HEK293 (cell line): Measurements from ENCODE around the gene WWOX.
A peak's percentile ranks its signal among the peaks of the same experiment; 100 is the strongest.

ENCODE experiments used
- CTCF ChIA-PET: fragments of 350-600 bp; formaldehyde crosslinking; extraction: SDS; loops from one replicate; lab custom pipeline; 2021; ENCODE audit warnings: antibody characterized with exemption; lab: Yijun Ruan, JAX
- POLR2A ChIA-PET: fragments of 300-600 bp; formaldehyde crosslinking; extraction: SDS; loops from one replicate; lab custom pipeline; 2020; ENCODE audit warnings: antibody characterized with exemption, inconsistent platforms; lab: Yijun Ruan, JAX
- H3K27ac ChIP-seq: fragments of 200-500 bp; sonication (Bioruptor generic); 2 replicates; pipeline ENCODE4 v1.5.1; 2014; ENCODE audit warnings: low read depth, low read length, control low read depth, inconsistent platforms; ENCODE audit errors: extremely low read depth
- H3K36me3 ChIP-seq, 2 experiments: fragments of 200-500 bp in 1 of 2; sonication (Bioruptor generic) in 1 of 2; 1 replicate in 1 of 2; 2 replicates in 1 of 2; pipeline ENCODE4 v1.5.1; 2014 to 2017; ENCODE audit warnings: inconsistent platforms in 2 of 2, low read length in 2 of 2; ENCODE audit not compliant: control insufficient read depth in 2 of 2, insufficient read depth in 1 of 2
- H3K4me1 ChIP-seq: fragments of 200-500 bp; sonication (Bioruptor generic); 2 replicates; pipeline ENCODE4 v1.5.1; 2014; ENCODE audit warnings: mild to moderate bottlenecking, low read length, inconsistent platforms; ENCODE audit not compliant: control insufficient read depth, insufficient read depth
- H3K4me3 ChIP-seq: 2 replicates; pipeline ENCODE4 v1.5.1; 2011; ENCODE audit warnings: low read depth, mild to moderate bottlenecking, control low read depth, low read length, moderate library complexity
- H3K9me3 ChIP-seq: fragments of 200-500 bp; sonication (Bioruptor generic); 2 replicates; pipeline ENCODE4 v1.5.1; 2014; ENCODE audit warnings: low read depth, low read length, inconsistent platforms; ENCODE audit not compliant: control insufficient read depth, insufficient read depth
- GFI1B ChIP-seq: fragments of 450-650 bp; formaldehyde crosslinking; IDR thresholded peaks from 2 replicates; pipeline ENCODE4 v1.5.1; 2016; ENCODE audit warnings: missing biosample characterization, missing genetic modification characterization
- TCF7L2 ChIP-seq: IDR thresholded peaks from 2 replicates; pipeline ENCODE4 v1.6.1; 2011; ENCODE audit warnings: low read depth, mild to moderate bottlenecking, inconsistent platforms, low read length, moderate library complexity, borderline replicate concordance
- ZNF121 ChIP-seq: fragments of 450-650 bp; formaldehyde crosslinking; IDR thresholded peaks from 2 replicates; pipeline ENCODE4 v1.5.1; 2016; ENCODE audit warnings: missing biosample characterization, missing genetic modification characterization
- ZNF214 ChIP-seq: fragments of 450-650 bp; formaldehyde crosslinking; IDR thresholded peaks from 2 replicates; pipeline ENCODE4 v1.5.1; 2017; ENCODE audit warnings: missing biosample characterization, mild to moderate bottlenecking, missing genetic modification characterization, borderline replicate concordance
- ZNF341 ChIP-seq: fragments of 450-650 bp; formaldehyde crosslinking; IDR thresholded peaks from 2 replicates; pipeline ENCODE4; 2016; ENCODE audit warnings: low read depth, missing biosample characterization, missing genetic modification characterization
- ZNF416 ChIP-seq: fragments of 450-650 bp; formaldehyde crosslinking; IDR thresholded peaks from 2 replicates; pipeline ENCODE4 v1.5.1; 2016; ENCODE audit warnings: missing biosample characterization, missing genetic modification characterization
- ZNF513 ChIP-seq: fragments of 450-650 bp; IDR thresholded peaks from 2 replicates; pipeline ENCODE4 v1.5.1; 2018; ENCODE audit warnings: missing biosample characterization, missing genetic modification characterization
- ZNF529 ChIP-seq: fragments of 450-650 bp; formaldehyde crosslinking; IDR thresholded peaks from 2 replicates; pipeline ENCODE4 v1.5.1; 2017; ENCODE audit warnings: missing genetic modification characterization, missing biosample characterization; ENCODE audit not compliant: insufficient replicate concordance
- ZNF768 ChIP-seq: fragments of 450-650 bp; formaldehyde crosslinking; IDR thresholded peaks from 2 replicates; pipeline ENCODE4 v1.5.1; 2018; ENCODE audit warnings: missing biosample characterization, mild to moderate bottlenecking, missing genetic modification characterization
- TF ChIP-seq, protein P1 (sequence below): fragments of 450-650 bp; formaldehyde crosslinking; IDR thresholded peaks from 2 replicates; pipeline ENCODE4 v1.5.1; 2016; ENCODE audit warnings: missing biosample characterization, missing genetic modification characterization
- TF ChIP-seq, protein P2 (sequence below): fragments of 450-650 bp; formaldehyde crosslinking; IDR thresholded peaks from 2 replicates; pipeline ENCODE4 v1.5.1; 2016; ENCODE audit warnings: missing biosample characterization, missing genetic modification characterization, low read depth
- TF ChIP-seq, protein P3 (sequence below): fragments of 450-650 bp; formaldehyde crosslinking; IDR thresholded peaks from 2 replicates; pipeline ENCODE4 v1.5.1; 2016; ENCODE audit warnings: missing biosample characterization, missing genetic modification characterization

WWOX gene

GRCh38 chr16:79071424-79071823 is 972.0 kb downstream of the WWOX start (continued):
- peak; percentile 49; the same call in 1 of the 2 replicates for TF ChIP-seq GFI1B (tag by site-specific recombination)
- TF ChIP-seq, all 188 proteins: peak for 18

DNA sequence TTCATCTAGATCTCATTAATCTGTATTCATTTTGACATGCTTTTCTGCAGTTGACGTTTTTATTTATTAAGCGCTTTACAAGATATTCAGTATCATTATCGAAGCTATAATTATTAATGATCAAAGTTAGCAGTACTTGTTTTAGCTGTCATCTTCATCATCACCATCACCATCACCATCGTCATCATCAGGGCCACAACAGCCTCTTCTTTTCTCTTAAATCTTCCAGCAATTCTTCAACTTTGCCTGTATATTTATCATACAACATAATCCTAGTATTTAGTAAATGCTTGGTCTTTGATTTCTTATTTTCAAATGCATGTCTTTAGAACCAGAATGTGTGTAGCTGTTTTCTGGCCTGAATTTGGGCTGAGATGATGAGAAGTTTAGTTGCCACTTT is 973.1 kb downstream of the WWOX start:
- no peak for TF ChIP-seq ZNF416
- TF ChIP-seq ZNF513 (tag by site-specific recombination): peak; percentile 83
- no peak for TF ChIP-seq ZNF121 (tag by site-specific recombination)
- no peak overlapping the region for H3K27ac ChIP-seq
- H3K4me1 ChIP-seq: peaks cover 5% of the 10 kb centered on the region
- no peaks in the 10 kb centered on the region for H3K9me3 ChIP-seq
- no peaks in the 10 kb centered on the region for H3K36me3 ChIP-seq
- ChIA-PET POLR2A (no interaction called here), CTCF (interaction anchor here (0.5 kb wide), 1 partner anchor 302 kb away, joined by 4 read pairs; no protein-coding TSS in a partner anchor)
- no peak overlapping the region for H3K4me3 ChIP-seq

GRCh38 chr16:79073566-79073965 is 974.1 kb downstream of the WWOX start:
- Histone ChIP-seq H3K4me1 (peaks cover 5% of the 10 kb centered on the region), H3K4me3 (no peak overlapping the region), H3K9me3 (no peaks in the 10 kb centered on the region), H3K36me3 (no peaks in the 10 kb centered on the region), H3K27ac (no peak overlapping the region)
- ChIA-PET CTCF (no interaction called here), POLR2A (no interaction called here)
- no peak for TF ChIP-seq ZNF768 (tag by site-specific recombination)
- TF ChIP-seq TCF7L2: no peak
- TF ChIP-seq, protein P1, sequence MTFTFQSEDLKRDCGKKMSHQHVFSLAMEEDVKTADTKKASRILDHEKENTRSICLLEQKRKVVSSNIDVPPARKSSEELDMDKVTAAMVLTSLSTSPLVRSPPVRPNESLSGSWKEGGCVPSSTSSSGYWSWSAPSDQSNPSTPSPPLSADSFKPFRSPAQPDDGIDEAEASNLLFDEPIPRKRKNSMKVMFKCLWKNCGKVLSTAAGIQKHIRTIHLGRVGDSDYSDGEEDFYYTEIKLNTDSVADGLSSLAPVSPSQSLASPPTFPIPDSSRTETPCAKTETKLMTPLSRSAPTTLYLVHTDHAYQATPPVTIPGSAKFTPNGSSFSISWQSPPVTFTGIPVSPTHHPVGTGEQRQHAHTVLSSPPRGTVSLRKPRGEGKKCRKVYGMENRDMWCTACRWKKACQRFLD (tag by site-specific recombination): no peak
- no peak for TF ChIP-seq ZNF214 (tag by site-specific recombination)
- no peak for TF ChIP-seq ZNF341

DNA sequence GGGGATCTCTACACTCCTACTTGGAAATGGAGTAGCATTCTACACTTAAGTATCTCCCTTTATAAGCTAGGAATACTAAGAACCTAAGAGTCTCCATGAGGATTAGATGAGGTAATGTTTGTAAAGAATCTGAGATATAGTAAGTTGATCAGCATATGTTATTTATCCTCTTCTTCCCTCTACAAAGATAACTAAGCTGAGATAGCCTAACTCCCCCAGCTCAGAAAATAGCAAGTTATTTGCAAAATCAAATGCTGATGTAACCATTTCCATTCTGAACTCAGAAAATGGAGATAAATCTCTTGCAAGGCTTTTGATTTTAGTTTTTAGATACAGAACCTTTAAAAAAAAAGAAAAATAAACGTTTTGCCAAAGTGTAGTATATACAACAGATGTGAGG is 975.1 kb downstream of the WWOX start:
- TF ChIP-seq, protein P2, sequence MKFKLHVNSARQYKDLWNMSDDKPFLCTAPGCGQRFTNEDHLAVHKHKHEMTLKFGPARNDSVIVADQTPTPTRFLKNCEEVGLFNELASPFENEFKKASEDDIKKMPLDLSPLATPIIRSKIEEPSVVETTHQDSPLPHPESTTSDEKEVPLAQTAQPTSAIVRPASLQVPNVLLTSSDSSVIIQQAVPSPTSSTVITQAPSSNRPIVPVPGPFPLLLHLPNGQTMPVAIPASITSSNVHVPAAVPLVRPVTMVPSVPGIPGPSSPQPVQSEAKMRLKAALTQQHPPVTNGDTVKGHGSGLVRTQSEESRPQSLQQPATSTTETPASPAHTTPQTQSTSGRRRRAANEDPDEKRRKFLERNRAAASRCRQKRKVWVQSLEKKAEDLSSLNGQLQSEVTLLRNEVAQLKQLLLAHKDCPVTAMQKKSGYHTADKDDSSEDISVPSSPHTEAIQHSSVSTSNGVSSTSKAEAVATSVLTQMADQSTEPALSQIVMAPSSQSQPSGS (tag by site-specific recombination): peak; percentile 28; the same call in 1 of the 2 replicates
- TF ChIP-seq ZNF529 (tag by site-specific recombination): no peak
- TF ChIP-seq, protein P3, sequence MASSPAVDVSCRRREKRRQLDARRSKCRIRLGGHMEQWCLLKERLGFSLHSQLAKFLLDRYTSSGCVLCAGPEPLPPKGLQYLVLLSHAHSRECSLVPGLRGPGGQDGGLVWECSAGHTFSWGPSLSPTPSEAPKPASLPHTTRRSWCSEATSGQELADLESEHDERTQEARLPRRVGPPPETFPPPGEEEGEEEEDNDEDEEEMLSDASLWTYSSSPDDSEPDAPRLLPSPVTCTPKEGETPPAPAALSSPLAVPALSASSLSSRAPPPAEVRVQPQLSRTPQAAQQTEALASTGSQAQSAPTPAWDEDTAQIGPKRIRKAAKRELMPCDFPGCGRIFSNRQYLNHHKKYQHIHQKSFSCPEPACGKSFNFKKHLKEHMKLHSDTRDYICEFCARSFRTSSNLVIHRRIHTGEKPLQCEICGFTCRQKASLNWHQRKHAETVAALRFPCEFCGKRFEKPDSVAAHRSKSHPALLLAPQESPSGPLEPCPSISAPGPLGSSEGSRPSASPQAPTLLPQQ (tag by site-specific recombination): peak; percentile 37; the same call in 1 of the 2 replicates
- TF ChIP-seq, all 188 proteins: peak for 2
- no peak overlapping the region for H3K27ac ChIP-seq
- no peak overlapping the region for H3K4me3 ChIP-seq
- H3K36me3 ChIP-seq: no peaks in the 10 kb centered on the region
- ChIA-PET CTCF (interaction anchor here (0.7 kb wide), 1 partner anchor 22 kb away, joined by 4 read pairs; no protein-coding TSS in a partner anchor), POLR2A (no interaction called here)
- no peaks in the 10 kb centered on the region for H3K9me3 ChIP-seq
- peaks cover 5% of the 10 kb centered on the region for H3K4me1 ChIP-seq
